Measurements from ENCODE around the gene TBL3. TPM values are rescaled to one million over a fixed set of nuclear protein-coding genes. Genes with fewer than 3 reads are reported as not detected.
A peak's percentile ranks its signal among the peaks of the same experiment; 100 is the strongest.
"Not testable (repeated sequence)": the region's sequence is repeated elsewhere in the genome, so short reads cannot be mapped to it uniquely, and the experiment has no call there.

The TBL3 gene
- total RNA-seq, 4 donors from 2014 or later, result 32.7 to 48.2 (median 36.7) TPM

GRCh38 chr16:2009164-2009711 is 37.4 kb downstream of the TBL3 start:
- H3K4me1 ChIP-seq, result peaks cover 40 to 60% (median 49%) of the 10 kb centered on the region in 3 donors
- intact Hi-C loops (cut with DNase I), result no loop called here
- no peak for DNase-seq

GRCh38 chr16:2009791-2010510 is 38.1 kb downstream of the TBL3 start, which contains the start of gene ZNF598:
ZNF598 (minus strand) TSS chr16:2009821.
- WGBS, 2 donors, result 1 to 2% methylated on average over 9 to 16 of the region's 52 CpGs
- Histone ChIP-seq H3K27me3 (no peaks in the 10 kb centered on the region), H3K27ac (peak within 1 kb of the TSS; percentile 94 to 98 (median 96)), H3K4me1 (peaks cover 33 to 58% (median 44%) of the 10 kb centered on the region in 3 donors), H3K36me3 (peaks cover 0 to 4% (median 0%) of the 10 kb centered on the region in 3 donors), H3K4me3 (peak within 1 kb of the TSS; percentile 58 to 98 (median 86)), H3K9me3 (no peaks in the 10 kb centered on the region)
- no peak for DNase-seq
- TF ChIP-seq CTCF (IDR thresholded peaks at IDR 0.05) (peak in 1 of 6 experiments; percentile 6), POLR2A (IDR thresholded peaks at IDR 0.05) (peak in 3 of 4 donors; percentile 81 to 97 (median 91))
- intact Hi-C loops (cut with DNase I), result no loop called here

More at GRCh38 chr16:2009164-2009711, 37.4 kb downstream of the TBL3 start:
- peak overlapping the region; percentile 79 to 98 (median 96) for H3K27ac ChIP-seq
- H3K36me3 ChIP-seq, result peaks cover 0 to 11% (median 0%) of the 10 kb centered on the region in 3 donors
- peak overlapping the region; percentile 58 to 98 (median 86) for H3K4me3 ChIP-seq
- no peaks in the 10 kb centered on the region for H3K9me3 ChIP-seq
- no peaks in the 10 kb centered on the region for H3K27me3 ChIP-seq
- TF ChIP-seq POLR2A (IDR thresholded peaks at IDR 0.05), result no peak
- TF ChIP-seq CTCF (IDR thresholded peaks at IDR 0.05), result no peak
- no CpG with 5 or more reads among the region's 55 CpGs for WGBS, 2 donors

- H3K27me3 ChIP-seq; DNase-seq; H3K4me3 ChIP-seq; H3K27ac ChIP-seq; H3K36me3 ChIP-seq; H3K9me3 ChIP-seq; intact Hi-C loops (cut with DNase I): not testable (repeated sequence)
- WGBS, 2 donors, result 78 to 82% methylated on average over 6 to 9 of the region's 9 CpGs
- H3K4me1 ChIP-seq, result peaks cover 33 to 52% (median 35%) of the 10 kb centered on the region in 3 donors
Observed at GRCh38 chr16:2011726-2012125, 39.9 kb downstream of the TBL3 start.

- intact Hi-C loops (cut with DNase I), result no loop called here
- TF ChIP-seq CTCF (IDR thresholded peaks at IDR 0.05) (no peak), POLR2A (IDR thresholded peaks at IDR 0.05) (no peak)
- Histone ChIP-seq H3K27me3 (peaks cover 0 to 19% (median 0%) of the 10 kb centered on the region in 4 donors), H3K4me1 (peaks cover 15 to 34% (median 17%) of the 10 kb centered on the region in 3 donors), H3K36me3 (no peaks in the 10 kb centered on the region), H3K27ac (no peak overlapping the region), H3K9me3 (no peaks in the 10 kb centered on the region), H3K4me3 (no peak overlapping the region)
- DNase-seq, result no peak
- WGBS, 2 donors, result 77 to 83% methylated on average over 6 to 14 of the region's 15 CpGs
Observed at GRCh38 chr16:2013527-2013926, 41.7 kb downstream of the TBL3 start.

GRCh38 chr16:2015117-2015946 is 43.5 kb downstream of the TBL3 start:
- 52 to 53% methylated on average over 18 to 23 of the region's 24 CpGs for WGBS, 2 donors
- Histone ChIP-seq H3K4me3 (no peak overlapping the region), H3K9me3 (no peaks in the 10 kb centered on the region), H3K36me3 (no peaks in the 10 kb centered on the region), H3K4me1 (peaks cover 14 to 34% (median 17%) of the 10 kb centered on the region in 3 donors), H3K27me3 (peaks cover 3 to 37% (median 5%) of the 10 kb centered on the region in 4 donors), H3K27ac (peak overlapping the region; percentile 58 to 78 (median 71))
- intact Hi-C loops (cut with DNase I), result no loop called here
- TF ChIP-seq POLR2A (IDR thresholded peaks at IDR 0.05), result no peak
- no peak for TF ChIP-seq CTCF (IDR thresholded peaks at IDR 0.05)
- no peak for DNase-seq
